Heart left ventricle (tissue), 16 donors: ENCODE results near the gene CCDC152. TPM values are rescaled to one million over a fixed set of nuclear protein-coding genes. Genes with fewer than 3 reads are reported as not detected.

Source experiments
- ATAC-seq, 4 donors: fragments of 200-7000 bp; cut with Tn5 transposase; one replicate each; pipeline ENCODE4 v1.9.1; 2020 to 2022; ENCODE audit warnings: moderate library complexity in 4 of 4, mild to moderate bottlenecking in 3 of 4, moderate number of reproducible peaks in 1 of 4
- DNase-seq, 5 donors: peaks; one replicate each; pipeline ENCODE4 v3.0.0-alpha.2; 2020
- H3K27ac ChIP-seq, 12 donors: fragments of 200-600 bp; sonication (generic) in 4 of 12; one replicate each; pipeline versions ENCODE4 v1.5.0 to v1.8.0; 2016 to 2022; ENCODE audit warnings: mild to moderate bottlenecking in 2 of 12
- H3K27me3 ChIP-seq, 9 donors: fragments of 200-600 bp; sonication (generic) in 2 of 9; one replicate each; pipeline versions ENCODE4 v1.5.1 to v1.8.0; 2016 to 2022; ENCODE audit warnings: mild to moderate bottlenecking in 3 of 9
- H3K36me3 ChIP-seq, 9 donors: fragments of 200-600 bp; sonication (generic) in 2 of 9; one replicate each; pipeline versions ENCODE4 v1.5.0 to v1.8.0; 2018 to 2022; ENCODE audit warnings: mild to moderate bottlenecking in 2 of 9
- H3K4me1 ChIP-seq, 12 donors: fragments of 200-600 bp; sonication (generic) in 4 of 12; one replicate each; pipeline versions ENCODE4 v1.5.0 to v1.8.0; 2016 to 2022; ENCODE audit warnings: mild to moderate bottlenecking in 3 of 12
- H3K4me3 ChIP-seq, 12 donors: fragments of 200-600 bp; sonication (generic) in 4 of 12; one replicate each; pipeline versions ENCODE4 v1.5.0 to v1.8.0; 2017 to 2022; ENCODE audit warnings: mild to moderate bottlenecking in 9 of 12, moderate library complexity in 4 of 12
- H3K9me3 ChIP-seq, 12 donors: fragments of 200-600 bp; sonication (generic) in 4 of 12; one replicate each; pipeline versions ENCODE4 v1.5.0 to v1.8.0; 2016 to 2022; ENCODE audit warnings: mild to moderate bottlenecking in 1 of 12
- POLR2A ChIP-seq, 2 donors: fragments of 450-650 bp; IDR thresholded peaks; one replicate each; pipeline ENCODE4 v1.6.1; 2017; ENCODE audit warnings: antibody characterized with exemption in 2 of 2, mild to moderate bottlenecking in 2 of 2, moderate library complexity in 2 of 2
- WGBS, 4 donors: extraction: QIAGEN DNeasy Blood & Tissue Kit in 2 of 4; methylation state at CpG; one replicate each; pipeline versions ENCODE4 v1.1.5 to v1.1.7; 2013 to 2018; 5-methylcytosine and 5-hydroxymethylcytosine counted together
- intact Hi-C, 10 donors: fragments of 100-400 bp; cut with DNase I; formaldehyde crosslinking; loops; one replicate each; pipeline versions ENCODE4 v1.11.1 to v1.14.2; 2022
- polyA plus RNA-seq, 2 donors: library from polyadenylated mRNA; stranded (reverse); fragments of 200-250 nt; gene quantifications; one replicate each; pipeline ENCODE4 v1.2.3, GENCODE V29; 2013
- total RNA-seq, 9 donors: library from RNA; depleted of rRNA in 2 of 9; stranded (reverse); fragments of >200 nt in 2 of 9; fragmentation: NEBNext Ultra II Directional in 3 of 9; extraction: Animal tissue kit (Norgen Biotek cat#: 25700) in 3 of 9; gene quantifications; one replicate each; pipeline versions ENCODE4 v1.1.0 to v1.2.4, GENCODE V29; 2016 to 2023
- TF ChIP-seq, protein P1 (sequence below), 12 donors: fragments of 200-600 bp; sonication (generic) in 4 of 12; IDR thresholded peaks; one replicate each; pipeline versions ENCODE4 v1.5.0 to v1.8.0; 2018 to 2022; ENCODE audit warnings: antibody characterized with exemption in 12 of 12, mild to moderate bottlenecking in 5 of 12
- donor health status: ischemic (EF 13 %, LVEDD 7.1; RV severe dilation, severe dysfunction).
- donor health status: healthy with polysubstance abuse.
- donor health status: DM: no; HTN: yes; CAD: no.
- donor health status: DM: no; HTN: no; CAD: no.
- donor health status: ischemic (EF 25% LVEDD 6.9; RV normal size, moderate dysfunction).
- donor health status: ischemic (EF 25% LVEDD 5.7; RV mildly dilated, moderate dysfunction).
- donor health status: healthy.
- donor health status: DM: yes; HTN: yes; CAD: no.
- donor health status: ischemic (EF 35%, LVEDD 5.7; RV mildly dilated, moderate dysfunction).
- donor health status: nonischemic (EF 11% LVEDD 7.7; RV severe dilation, severe dysfunction).
- donor health status: DM: yes; HTN: yes; CAD: no.
- donor health status: PGD.
- donor health status: ischemic (EF 29% LVEDD 5.4; RV normal size, mild dysfunction).
- donor health status: nonischemic (EF 23%, LVEDD 6.1; RV moderate dilation, normal function).

The CCDC152 gene
- total and polyA plus RNA-seq, 11 donors = 0.32 to 3.2 (median 0.86) TPM

- peaks cover 0 to 6% (median 0%) of the 10 kb centered on the region in 9 donors for H3K27me3 ChIP-seq
- H3K4me3 ChIP-seq = no peak overlapping the region
- no peaks in the 10 kb centered on the region for H3K9me3 ChIP-seq
- H3K27ac ChIP-seq = no peak overlapping the region
- TF ChIP-seq, protein P1, sequence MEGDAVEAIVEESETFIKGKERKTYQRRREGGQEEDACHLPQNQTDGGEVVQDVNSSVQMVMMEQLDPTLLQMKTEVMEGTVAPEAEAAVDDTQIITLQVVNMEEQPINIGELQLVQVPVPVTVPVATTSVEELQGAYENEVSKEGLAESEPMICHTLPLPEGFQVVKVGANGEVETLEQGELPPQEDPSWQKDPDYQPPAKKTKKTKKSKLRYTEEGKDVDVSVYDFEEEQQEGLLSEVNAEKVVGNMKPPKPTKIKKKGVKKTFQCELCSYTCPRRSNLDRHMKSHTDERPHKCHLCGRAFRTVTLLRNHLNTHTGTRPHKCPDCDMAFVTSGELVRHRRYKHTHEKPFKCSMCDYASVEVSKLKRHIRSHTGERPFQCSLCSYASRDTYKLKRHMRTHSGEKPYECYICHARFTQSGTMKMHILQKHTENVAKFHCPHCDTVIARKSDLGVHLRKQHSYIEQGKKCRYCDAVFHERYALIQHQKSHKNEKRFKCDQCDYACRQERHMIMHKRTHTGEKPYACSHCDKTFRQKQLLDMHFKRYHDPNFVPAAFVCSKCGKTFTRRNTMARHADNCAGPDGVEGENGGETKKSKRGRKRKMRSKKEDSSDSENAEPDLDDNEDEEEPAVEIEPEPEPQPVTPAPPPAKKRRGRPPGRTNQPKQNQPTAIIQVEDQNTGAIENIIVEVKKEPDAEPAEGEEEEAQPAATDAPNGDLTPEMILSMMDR (IDR thresholded peaks at IDR 0.05) = no peak
- no peak for TF ChIP-seq POLR2A (IDR thresholded peaks at IDR 0.05)
- 92 to 94% (median 93%) methylated on average over 3 of the region's 3 CpGs for WGBS, 4 donors
- DNase-seq (no peak), ATAC-seq (no peak)
- H3K4me1 ChIP-seq = peaks cover 0 to 8% (median 0%) of the 10 kb centered on the region in 12 donors
- no peaks in the 10 kb centered on the region for H3K36me3 ChIP-seq
- intact Hi-C loops = no loop called here
Observed at GRCh38 chr5:42753099-42753498, 3.5 kb upstream of the CCDC152 start.

GRCh38 chr5:42759456-42759855, 2.8 kb downstream of the CCDC152 start:
- WGBS, 4 donors = 78 to 98% (median 84%) methylated on average over 2 of the region's 2 CpGs
- H3K9me3 ChIP-seq = no peaks in the 10 kb centered on the region
- no peak overlapping the region for H3K27ac ChIP-seq
- H3K4me3 ChIP-seq = no peak overlapping the region
- TF ChIP-seq, protein P1 (IDR thresholded peaks at IDR 0.05) = no peak
- no peak for TF ChIP-seq POLR2A (IDR thresholded peaks at IDR 0.05)
- DNase-seq (no peak), ATAC-seq (no peak)
- peaks cover 0 to 6% (median 0%) of the 10 kb centered on the region in 9 donors for H3K27me3 ChIP-seq
- no peaks in the 10 kb centered on the region for H3K36me3 ChIP-seq
- intact Hi-C loops = no loop called here
- peaks cover 0 to 8% (median 0%) of the 10 kb centered on the region in 12 donors for H3K4me1 ChIP-seq

GRCh38 chr5:42760426-42760825, 3.8 kb downstream of the CCDC152 start:
- H3K27me3 ChIP-seq = peaks cover 0 to 6% (median 0%) of the 10 kb centered on the region in 9 donors
- H3K9me3 ChIP-seq = no peaks in the 10 kb centered on the region
- DNase-seq = no peak
- H3K36me3 ChIP-seq = no peaks in the 10 kb centered on the region
- no peak for TF ChIP-seq POLR2A (IDR thresholded peaks at IDR 0.05)
- intact Hi-C loops = loop anchor here in 7 of 10 donors (10.0 kb wide), 5 partner anchors 134 to 836 kb away; partner anchors contain the start of genes GHR (in 4 of the 7) and FBXO4 (in 3 of the 7)
- no peak for ATAC-seq
- peaks cover 0 to 8% (median 0%) of the 10 kb centered on the region in 12 donors for H3K4me1 ChIP-seq
- WGBS, 4 donors = 90 to 96% (median 94%) methylated on average over 4 of the region's 4 CpGs
- no peak overlapping the region for H3K4me3 ChIP-seq
- no peak overlapping the region for H3K27ac ChIP-seq

GRCh38 chr5:42761791-42762190, 5.2 kb downstream of the CCDC152 start:
- intact Hi-C loops = loop anchor here in 7 of 10 donors (10.0 kb wide), 5 partner anchors 133 to 837 kb away; partner anchors contain the start of genes GHR (in 4 of the 7) and FBXO4 (in 3 of the 7)
- TF ChIP-seq, protein P1 (IDR thresholded peaks at IDR 0.05) = no peak
- TF ChIP-seq POLR2A (IDR thresholded peaks at IDR 0.05) = no peak
- ATAC-seq (no peak), DNase-seq (no peak)
- Histone ChIP-seq H3K27me3 (peaks cover 0 to 5% (median 0%) of the 10 kb centered on the region in 9 donors), H3K36me3 (no peaks in the 10 kb centered on the region), H3K4me3 (no peak overlapping the region), H3K4me1 (peaks cover 0 to 8% (median 0%) of the 10 kb centered on the region in 12 donors), H3K27ac (no peak overlapping the region), H3K9me3 (no peaks in the 10 kb centered on the region)
- 94 to 98% (median 95%) methylated on average over 1 of the region's 1 CpG for WGBS, 4 donors
